SK-N-SH treated with all-trans-retinoic acid at 6 μM for 48 hours (cell line): ENCODE data around the gene EEFSEC.

Experiments
- ARNTL ChIP-seq: fragments of 450-650 bp; formaldehyde crosslinking; IDR thresholded peaks from 2 replicates; pipeline ENCODE4 v1.5.0; 2020; ENCODE audit warnings: low read depth, mild to moderate bottlenecking, moderate library complexity, borderline replicate concordance
- CSRNP3 ChIP-seq: fragments of 250-450 bp; sonication (Bioruptor Pico); IDR thresholded peaks from 2 replicates; pipeline ENCODE4 v1.5.1; 2021; ENCODE audit warnings: mild to moderate bottlenecking, moderate library complexity
- POU6F1 ChIP-seq: fragments of 250-450 bp; sonication (Bioruptor Pico); IDR thresholded peaks from 2 replicates; pipeline ENCODE4 v1.8.0; 2021; ENCODE audit warnings: low read depth, mild to moderate bottlenecking, moderate library complexity, borderline replicate concordance
- TCF4 ChIP-seq: fragments of 250-450 bp; sonication (Bioruptor Pico); IDR thresholded peaks from 2 replicates; pipeline ENCODE4 v1.8.0; 2021; ENCODE audit warnings: mild to moderate bottlenecking, moderate library complexity, borderline replicate concordance
- ZFP3 ChIP-seq: fragments of 250-450 bp; sonication (Bioruptor Pico); IDR thresholded peaks from 2 replicates; pipeline ENCODE4 v1.5.0; 2020; ENCODE audit warnings: mild to moderate bottlenecking, moderate library complexity
- TF ChIP-seq, protein P1 (sequence below): fragments of 250-450 bp; sonication (Bioruptor Pico); IDR thresholded peaks from 2 replicates; pipeline ENCODE4 v1.8.0; 2020; ENCODE audit warnings: mild to moderate bottlenecking, moderate library complexity, borderline replicate concordance

DNA sequence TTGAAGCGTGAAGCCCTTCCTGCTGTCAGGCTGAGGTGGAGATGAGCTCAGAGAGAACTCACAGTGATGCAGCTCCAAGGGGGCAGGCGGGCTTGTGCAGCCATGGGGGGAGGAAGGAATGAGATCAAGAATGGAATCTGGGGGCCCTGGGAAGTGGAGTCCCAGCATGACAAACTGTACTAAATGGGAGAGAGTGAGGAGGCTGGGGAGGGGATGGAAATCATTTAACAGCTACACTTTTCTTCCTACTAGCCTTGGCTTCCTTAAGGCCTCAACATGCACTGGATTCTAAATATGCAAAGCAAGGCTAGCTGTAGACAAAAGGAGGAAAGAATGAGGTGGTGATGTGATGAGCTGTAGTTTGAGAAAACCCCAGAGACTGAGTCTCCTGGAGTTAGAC, 133.9 kb downstream of the EEFSEC start:
- TF ChIP-seq TCF4 (CRISPR knock-in tag): no peak
- TF ChIP-seq, protein P1, sequence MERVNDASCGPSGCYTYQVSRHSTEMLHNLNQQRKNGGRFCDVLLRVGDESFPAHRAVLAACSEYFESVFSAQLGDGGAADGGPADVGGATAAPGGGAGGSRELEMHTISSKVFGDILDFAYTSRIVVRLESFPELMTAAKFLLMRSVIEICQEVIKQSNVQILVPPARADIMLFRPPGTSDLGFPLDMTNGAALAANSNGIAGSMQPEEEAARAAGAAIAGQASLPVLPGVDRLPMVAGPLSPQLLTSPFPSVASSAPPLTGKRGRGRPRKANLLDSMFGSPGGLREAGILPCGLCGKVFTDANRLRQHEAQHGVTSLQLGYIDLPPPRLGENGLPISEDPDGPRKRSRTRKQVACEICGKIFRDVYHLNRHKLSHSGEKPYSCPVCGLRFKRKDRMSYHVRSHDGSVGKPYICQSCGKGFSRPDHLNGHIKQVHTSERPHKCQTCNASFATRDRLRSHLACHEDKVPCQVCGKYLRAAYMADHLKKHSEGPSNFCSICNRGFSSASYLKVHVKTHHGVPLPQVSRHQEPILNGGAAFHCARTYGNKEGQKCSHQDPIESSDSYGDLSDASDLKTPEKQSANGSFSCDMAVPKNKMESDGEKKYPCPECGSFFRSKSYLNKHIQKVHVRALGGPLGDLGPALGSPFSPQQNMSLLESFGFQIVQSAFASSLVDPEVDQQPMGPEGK (CRISPR knock-in tag): no peak
- TF ChIP-seq POU6F1 (CRISPR knock-in tag): no peak
- no peak for TF ChIP-seq ZFP3 (CRISPR knock-in tag)
- TF ChIP-seq CSRNP3: no peak
- TF ChIP-seq ARNTL (CRISPR knock-in tag): no peak
